LHCN-M2 (cell line): Measurements from ENCODE around the gene GTPBP2. TPM values are rescaled to one million over a fixed set of nuclear protein-coding genes. Genes with fewer than 3 reads are reported as not detected.
"Not testable (repeated sequence)": the region's sequence is repeated elsewhere in the genome, so short reads cannot be mapped to it uniquely, and the experiment has no call there.

Experiments
- DNase-seq: peaks from one replicate; pipeline ENCODE4 v3.0.0-alpha.2; 2012; ENCODE audit warnings: low read depth
- polyA plus RNA-seq: library from polyadenylated mRNA; unstranded; fragments of >200 nt; gene quantifications from one replicate; pipeline ENCODE4 v1.2.1, GENCODE V29; 2012; ENCODE audit warnings: missing spikeins
- total RNA-seq: library from RNA; depleted of rRNA; stranded (reverse); fragments of >200 nt; gene quantifications from 2 replicates; pipeline ENCODE4 v1.2.3, GENCODE V29; 2014; rRNA removed

GTPBP2 gene
- 44.1 and 45.5 TPM in 2 replicates for total RNA-seq
- 27.5 TPM for polyA plus RNA-seq

DNA sequence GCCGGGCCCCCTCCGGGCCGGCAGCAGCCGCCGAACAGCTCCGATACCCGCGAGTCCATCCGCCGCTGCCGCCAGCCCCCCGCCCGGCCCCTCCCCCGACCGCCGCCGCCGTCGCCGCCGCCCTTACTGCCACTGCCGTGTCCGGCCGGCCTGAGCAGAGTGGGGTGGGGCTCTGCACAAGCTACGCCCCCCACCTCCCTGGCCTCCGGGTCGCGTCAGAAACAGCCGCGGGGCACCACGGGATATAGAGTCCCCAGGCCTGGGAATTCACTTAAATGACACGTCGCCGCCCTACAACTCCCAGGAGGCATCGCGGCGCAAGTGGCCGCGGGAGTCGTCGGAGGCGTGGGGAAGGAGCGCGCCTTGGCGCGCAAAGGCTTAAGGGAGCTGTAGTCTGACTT is at the start of gene GTPBP2:
Gene GTPBP2, minus strand, starts transcription at position 161 of the 401 bp plus-strand sequence. Its CDS starts 102 bp downstream, at position 59.
- peak; percentile 99 for DNase-seq

- no peak for DNase-seq
These were observed 49.3 kb upstream of the GTPBP2 start for GRCh38 chr6:43678341-43678740.

GRCh38 chr6:43677759-43678158 is 48.7 kb upstream of the GTPBP2 start:
- no peak for DNase-seq

GRCh38 chr6:43676962-43677606 is 48.0 kb upstream of the GTPBP2 start:
- no peak for DNase-seq

GRCh38 chr6:43674921-43675320 is 45.9 kb upstream of the GTPBP2 start:
- no peak for DNase-seq

DNA sequence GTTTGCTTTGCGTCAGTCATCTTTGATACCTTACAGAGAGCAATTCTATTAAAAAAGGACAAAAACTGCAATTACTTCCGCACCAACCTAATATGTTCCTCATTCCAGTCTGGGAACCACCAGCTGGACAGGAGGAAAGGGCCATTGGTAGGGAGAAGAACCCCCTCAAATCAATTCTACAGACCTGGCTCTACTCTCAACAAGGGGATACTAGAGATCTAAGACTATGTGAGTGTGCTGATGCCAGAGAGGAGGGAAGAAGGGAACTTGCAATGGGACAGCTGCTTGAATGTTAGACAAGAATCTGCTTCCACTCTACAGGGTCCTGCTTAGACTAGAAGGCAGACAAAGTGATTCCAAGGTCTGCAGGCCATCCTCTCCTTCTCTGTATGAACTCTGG is 45.2 kb upstream of the GTPBP2 start:
- no peak for DNase-seq

- no peak for DNase-seq
These were observed 44.5 kb upstream of the GTPBP2 start for GRCh38 chr6:43673444-43674084.

- no peak for DNase-seq
These were observed 43.0 kb upstream of the GTPBP2 start for GRCh38 chr6:43671801-43672690.

DNA sequence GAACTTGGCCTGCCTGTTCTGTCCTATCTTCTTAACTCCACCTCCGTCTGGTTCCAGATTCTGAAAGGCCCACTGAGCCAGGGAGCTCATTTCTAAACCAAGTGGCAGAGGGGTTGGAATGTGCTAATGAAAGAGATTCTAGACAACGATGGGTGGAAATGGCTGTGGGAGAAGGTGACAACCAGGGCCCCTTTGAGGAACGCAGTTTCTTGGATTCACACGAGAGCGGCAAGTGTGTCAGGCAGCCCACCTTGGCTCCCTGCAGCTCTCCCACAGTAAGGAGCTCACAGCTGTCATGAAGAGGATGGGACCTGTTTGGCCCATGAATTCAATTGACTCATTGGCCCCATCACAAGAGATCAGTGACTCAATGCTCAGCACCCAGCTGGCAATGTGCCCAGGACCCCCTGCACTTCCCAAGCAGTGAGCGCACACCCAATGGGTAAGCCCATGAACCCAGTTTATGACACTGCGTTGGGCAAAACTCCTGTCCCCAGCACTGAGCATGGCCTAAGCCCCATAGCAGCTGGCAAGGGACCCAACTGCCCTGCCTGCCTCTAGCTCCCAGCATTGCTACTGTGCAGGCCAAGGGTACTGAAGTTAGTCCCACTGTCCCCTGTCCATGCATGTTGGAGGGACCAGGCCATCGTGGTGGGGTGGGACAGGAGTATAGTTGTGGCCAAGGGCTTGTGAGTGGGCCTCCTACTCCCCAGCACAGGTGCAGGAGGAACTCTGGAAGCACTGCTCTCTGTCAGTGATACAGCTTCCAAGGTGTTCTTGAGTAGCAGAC is 42.1 kb upstream of the GTPBP2 start:
- no peak for DNase-seq

DNA sequence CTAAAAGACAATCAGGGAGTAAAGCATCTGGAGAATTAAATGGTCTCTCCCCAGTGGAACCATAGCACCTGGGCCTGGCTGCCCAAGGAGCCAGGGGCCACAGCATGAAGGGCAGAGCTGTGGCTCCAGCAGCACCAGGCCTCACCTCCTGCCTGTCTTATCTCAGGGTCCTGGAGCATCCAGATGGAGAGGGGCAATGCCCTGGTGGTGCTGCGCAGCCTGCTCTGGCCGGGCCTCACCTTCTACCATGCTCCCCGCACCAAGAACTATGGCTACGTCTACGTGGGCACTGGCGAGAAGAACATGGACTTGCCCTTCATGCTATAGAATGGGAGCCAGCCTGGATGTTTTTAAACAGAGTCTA is 41.5 kb upstream of the GTPBP2 start:
- DNase-seq: no peak

DNA sequence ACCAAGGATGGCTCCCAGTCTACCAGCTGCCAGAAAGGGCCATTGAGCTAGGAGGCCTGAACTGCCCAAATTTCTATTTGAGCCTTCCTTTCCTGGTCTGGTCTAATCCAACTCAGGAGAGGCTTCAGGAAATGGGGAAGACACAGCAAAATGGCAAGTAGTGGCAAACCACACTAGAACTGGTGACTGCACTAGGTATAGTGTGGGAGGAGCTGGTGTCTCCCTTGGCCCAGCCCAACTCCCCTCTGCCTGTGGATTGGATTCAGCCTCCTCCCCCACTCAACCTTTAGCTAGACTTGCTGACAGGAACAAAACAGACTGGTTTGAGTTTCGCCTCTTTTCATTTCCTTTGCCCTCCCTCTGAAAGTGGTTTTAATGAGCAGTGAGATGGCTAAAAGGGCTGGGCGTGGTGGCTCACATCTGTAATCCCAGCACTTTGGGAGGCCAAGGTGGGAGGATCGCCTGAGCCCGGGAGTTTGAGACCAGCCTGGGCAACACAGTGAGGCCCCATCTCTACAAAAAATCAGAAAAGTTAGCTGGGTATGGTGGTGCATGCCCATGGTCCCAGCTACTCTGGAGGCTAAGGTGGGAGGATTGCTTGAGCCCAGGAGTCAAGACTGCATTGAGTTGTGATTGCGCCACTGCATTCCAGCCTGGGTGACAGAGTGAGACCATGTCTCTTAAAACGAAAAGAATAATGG is 41.0 kb upstream of the GTPBP2 start:
- no peak for DNase-seq

DNA sequence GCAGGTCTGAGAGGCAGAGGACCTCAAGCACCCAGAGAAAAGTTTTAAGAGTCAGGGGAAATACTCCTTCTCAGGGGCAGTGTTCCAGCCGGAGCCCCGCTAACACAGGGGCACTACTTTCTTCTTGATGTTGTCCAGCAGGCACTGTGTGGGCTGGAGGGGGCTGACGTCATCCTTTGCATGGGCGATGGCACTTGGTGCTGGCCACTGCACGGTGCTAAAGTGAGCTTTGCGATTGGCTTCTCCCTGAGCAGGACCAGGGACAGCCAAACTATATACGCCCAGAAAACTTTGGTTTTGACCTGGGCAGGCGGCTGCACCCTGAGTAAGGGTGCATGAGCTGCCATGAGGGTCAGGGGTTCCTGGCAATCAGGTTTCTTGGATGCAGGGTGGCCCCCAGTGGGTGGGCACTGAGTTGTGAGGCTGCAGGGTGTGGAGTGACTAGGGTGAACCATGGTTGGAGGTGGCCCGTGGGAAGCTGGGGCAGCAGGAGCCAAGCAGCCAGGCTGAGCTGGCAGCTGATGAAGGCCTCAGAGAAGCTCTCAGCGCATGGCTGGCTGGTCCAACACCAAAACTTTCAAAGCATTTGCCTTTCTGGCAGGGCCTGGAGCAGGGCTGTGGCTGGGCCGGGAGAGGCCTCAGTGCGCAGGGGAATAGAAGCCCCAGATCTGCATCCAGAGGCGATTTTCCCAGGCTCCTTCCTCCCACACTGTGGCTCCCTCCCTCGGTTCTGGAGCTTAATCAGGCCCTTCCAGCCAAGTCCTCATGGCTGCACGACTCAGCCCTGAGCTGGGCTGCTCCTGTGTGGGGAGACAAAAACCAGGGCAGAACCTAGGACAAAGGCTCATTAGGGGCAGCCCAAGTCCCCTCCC is 40.2 kb upstream of the GTPBP2 start:
- DNase-seq: peak; percentile 63

GRCh38 chr6:43668151-43669028 is 39.3 kb upstream of the GTPBP2 start:
- DNase-seq: peak; percentile 49

- peak; percentile 64 for DNase-seq
These were observed 38.4 kb upstream of the GTPBP2 start for GRCh38 chr6:43667245-43668150.

- DNase-seq: peak; percentile 55
These were observed 37.3 kb upstream of the GTPBP2 start for GRCh38 chr6:43666196-43666920.

- peak; percentile 84 for DNase-seq
These were observed 36.3 kb upstream of the GTPBP2 start for GRCh38 chr6:43665376-43665775.

GRCh38 chr6:43662948-43663347 is 33.9 kb upstream of the GTPBP2 start:
- not testable (repeated sequence) for DNase-seq
